Measurements from ENCODE around the gene COPS9.

COPS9 gene

DNA sequence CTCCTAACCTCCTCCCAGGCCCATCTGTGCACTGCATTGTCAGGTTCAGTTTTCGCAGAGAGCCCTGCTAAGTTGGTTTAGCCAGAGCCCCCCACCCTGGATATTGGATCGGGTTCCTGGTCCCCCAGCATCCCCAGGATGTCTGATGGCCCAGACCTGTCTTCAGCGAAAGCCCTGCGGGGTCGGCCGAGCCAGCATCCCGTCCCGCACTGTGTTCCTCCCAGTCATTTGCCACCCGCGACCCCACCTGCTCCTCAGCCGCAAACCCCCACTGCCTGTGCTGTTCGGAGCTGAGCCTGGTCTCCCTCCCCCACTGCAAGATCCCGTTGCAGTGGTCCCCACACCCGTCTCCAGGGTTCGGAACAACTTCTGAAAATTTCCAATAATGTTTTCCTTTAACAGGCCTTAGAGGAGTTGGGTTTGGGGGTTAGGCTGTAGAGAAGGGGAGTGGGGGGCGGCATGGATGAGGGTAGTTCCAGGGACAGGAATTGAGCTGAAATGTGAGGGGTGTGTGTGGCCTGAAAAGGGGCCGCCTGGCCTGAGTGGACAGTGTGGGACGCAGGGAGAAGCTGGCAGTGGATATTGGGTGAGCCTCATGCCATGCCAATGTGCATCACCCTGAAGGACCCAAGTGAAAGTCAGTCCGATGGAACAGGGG is 1.6 kb upstream of the COPS9 start:
- DNase-seq (ENCODE audit: insufficient read length, low spot score) (no peak), FAIRE-seq (no peak)

DNA sequence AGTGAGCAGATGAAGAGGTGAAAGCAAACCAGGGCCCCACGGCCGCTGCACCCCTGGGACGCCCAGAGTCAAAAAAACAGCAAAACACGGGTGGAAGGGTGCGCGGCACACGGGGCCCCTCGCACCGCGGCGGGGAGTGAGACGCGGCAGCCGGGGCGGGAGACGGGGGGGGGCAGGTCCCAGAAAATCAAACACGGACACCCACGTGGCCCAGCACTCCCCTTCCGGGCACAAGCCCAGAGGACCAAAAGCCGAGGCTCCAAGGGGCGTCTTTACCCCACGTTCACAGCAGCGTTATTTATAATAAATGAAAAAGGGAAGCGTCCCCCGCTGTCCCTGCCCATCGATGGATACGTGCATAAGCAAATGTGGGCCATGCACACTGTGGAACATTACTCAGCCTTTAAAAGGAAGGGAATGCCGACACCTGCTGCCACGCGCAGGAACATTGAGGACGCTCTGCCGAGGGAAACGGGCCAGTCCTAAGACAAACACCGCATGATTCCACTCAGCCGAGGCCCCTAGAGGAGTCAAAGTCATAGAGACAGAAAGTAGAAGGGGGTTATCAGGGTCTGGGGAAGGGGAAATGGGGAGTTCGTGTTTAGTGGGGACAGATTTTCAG is 677 bp upstream of the COPS9 start:
- no peak for FAIRE-seq
- DNase-seq (ENCODE audit: insufficient read length, low spot score): no peak

DNA sequence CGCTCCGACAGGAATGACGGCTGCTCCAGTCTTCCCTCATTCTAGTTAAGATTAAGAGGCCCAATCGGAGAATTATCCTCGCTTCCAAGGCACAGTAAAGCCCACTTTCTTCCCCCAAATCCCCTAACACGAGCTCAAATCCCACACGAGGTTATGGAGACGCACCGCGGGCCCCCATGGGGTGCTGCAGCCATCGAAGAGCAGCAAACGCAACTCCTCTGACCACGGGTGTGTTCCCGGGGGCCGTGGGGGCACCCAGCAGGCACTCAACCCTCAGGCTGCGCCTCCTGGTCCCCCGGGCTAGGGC is 446 bp downstream of the COPS9 start:
- DNase-seq (ENCODE audit: insufficient read length, low spot score) (no peak), FAIRE-seq (no peak)

DNA sequence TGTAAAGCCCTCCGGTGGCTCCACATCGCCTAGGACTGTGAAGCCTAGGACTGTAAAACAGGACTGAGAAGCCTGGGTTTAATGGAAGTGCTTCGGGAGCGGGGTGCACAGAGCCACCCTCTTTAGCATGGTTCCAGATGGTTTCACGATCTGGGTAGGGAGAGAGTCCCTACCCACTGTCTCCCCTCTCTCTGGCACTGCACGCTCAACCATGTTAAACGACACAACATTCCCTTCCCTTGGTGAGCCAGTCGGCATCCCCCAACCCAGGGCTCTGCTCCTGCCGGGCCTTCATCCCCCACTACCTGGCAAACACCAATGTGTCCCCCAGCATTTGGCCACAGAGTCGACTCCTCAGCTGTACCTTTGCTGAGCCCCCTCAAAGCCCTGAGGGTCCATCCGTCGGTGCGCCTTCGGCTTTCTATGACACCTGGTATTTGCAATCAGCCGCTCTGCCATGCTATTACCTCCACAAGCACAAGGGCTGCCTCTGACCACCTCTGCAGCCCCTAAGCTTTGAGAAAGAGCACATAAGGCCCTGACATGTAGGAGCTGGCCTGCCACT is 1.1 kb downstream of the COPS9 start:
- DNase-seq (ENCODE audit: insufficient read length, low spot score) (no peak), FAIRE-seq (no peak)

DNA sequence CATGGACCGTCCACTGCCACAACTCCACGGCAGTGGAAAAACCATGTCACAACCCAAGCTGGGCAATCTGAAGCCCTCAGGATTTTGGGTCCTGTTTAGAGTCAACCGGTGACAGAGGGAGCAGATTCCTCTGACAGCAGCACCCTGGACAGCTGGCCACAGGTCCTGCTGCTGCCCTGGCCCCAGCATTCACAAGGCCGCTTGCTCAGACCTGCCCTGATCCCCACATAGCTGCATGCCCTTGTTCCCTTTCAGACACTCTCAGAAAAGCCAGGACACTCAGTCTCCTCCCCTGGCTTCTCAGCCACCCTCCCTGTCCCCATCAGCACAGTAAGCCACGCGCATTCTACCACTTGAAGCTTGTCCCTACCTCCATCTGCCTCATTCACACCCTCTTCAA is 1.6 kb downstream of the COPS9 start:
- FAIRE-seq: no peak

DNA sequence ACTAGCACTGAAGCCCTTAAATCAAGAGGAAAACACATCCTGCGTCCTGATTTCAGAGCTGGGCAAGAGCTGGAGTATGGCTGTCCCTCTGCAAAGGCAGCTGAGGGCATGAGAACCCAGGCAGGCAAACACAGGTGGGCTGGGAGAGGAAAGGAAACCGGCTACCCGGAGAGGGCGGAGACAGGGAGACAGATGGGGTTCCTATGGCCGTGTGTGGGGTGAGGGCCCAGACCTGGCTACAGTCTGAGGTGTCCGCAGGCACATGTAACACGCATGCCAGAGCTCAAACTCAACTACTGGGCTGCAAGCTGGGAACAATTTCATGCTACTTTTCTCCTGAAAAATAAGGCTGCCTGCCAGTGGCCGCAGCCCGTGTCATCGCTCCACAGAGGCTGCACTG is 2.7 kb downstream of the COPS9 start:
- no peak for FAIRE-seq

More for the DNA sequence above, 1.6 kb downstream of the COPS9 start:
- no peak for DNase-seq (ENCODE audit: insufficient read length, low spot score)

DNA sequence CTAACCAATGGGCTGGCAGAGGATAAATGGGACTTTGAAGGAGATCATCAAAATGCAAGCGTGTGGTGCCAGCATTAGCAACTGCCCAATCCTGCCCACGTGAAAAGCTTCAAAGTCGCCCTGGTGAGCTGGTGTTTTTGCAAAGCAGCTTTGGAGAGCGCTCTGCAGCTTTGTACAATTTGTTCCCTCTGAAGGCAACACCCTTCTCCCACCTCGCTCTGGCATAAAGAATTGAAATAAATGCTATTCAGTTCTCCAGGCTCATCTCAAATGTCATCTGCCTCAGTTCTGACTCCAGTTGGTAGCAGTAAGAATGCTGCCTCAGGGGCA is 3.5 kb downstream of the COPS9 start:
- FAIRE-seq: no peak
- no peak for DNase-seq (ENCODE audit: insufficient read length, low spot score)

More for the DNA sequence above, 2.7 kb downstream of the COPS9 start:
- DNase-seq (ENCODE audit: insufficient read length, low spot score): no peak

DNA sequence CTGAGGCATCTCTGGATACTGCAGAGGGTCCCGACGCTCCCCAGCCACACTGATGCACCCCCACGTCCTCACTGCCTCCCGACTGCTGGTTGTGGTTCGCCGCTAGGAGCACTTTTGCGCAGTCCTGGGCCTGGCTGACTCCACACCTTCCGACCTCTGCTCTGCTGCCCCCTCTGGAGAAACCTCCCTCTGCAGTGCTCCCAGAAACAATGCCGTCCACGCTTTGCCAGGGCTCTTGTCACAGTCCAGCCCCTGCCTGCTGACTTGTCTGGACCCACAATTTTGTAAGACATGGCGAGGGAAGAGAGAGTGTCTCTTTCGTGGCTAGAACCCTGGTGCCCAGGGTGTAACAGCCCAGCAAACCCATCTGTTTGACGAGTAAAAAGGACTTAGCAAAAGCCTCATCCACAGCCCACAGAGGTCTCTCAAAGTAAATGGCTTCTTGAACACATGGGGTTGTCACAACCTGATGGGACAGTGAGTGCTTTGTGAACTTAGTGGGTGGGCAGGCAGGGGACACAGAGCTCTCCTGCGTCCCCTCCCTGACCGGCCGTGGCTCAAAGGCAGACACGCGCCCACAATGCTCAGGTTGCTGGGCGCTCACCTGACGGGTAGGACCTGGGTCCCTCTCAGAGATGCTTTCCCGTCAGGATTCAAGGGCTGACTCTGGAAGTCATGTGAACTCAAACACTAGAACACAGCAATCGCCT is 4.0 kb downstream of the COPS9 start:
- DNase-seq (ENCODE audit: insufficient read length, low spot score): no peak
- FAIRE-seq: no peak

DNA sequence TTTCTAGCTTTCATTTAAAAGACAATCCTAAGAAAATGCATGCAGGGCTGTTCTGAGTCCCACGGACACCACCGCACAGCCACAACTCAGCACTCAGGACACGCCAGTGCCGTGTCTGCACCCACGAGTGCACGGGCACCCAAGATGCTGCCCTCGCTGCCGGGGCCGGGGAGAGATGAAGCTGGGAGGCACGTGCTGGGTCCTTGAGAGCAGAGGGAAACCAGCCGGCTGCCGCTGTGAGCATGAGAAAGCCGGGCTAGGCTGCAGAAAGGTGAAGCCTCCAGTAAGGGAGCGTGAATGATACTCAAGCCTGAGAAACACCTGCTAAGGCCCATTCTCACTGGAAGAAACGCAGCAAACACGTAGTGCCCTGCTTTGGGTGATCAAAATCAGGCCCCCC is 4.8 kb downstream of the COPS9 start:
- FAIRE-seq (no peak), DNase-seq (ENCODE audit: insufficient read length, low spot score) (no peak)

DNA sequence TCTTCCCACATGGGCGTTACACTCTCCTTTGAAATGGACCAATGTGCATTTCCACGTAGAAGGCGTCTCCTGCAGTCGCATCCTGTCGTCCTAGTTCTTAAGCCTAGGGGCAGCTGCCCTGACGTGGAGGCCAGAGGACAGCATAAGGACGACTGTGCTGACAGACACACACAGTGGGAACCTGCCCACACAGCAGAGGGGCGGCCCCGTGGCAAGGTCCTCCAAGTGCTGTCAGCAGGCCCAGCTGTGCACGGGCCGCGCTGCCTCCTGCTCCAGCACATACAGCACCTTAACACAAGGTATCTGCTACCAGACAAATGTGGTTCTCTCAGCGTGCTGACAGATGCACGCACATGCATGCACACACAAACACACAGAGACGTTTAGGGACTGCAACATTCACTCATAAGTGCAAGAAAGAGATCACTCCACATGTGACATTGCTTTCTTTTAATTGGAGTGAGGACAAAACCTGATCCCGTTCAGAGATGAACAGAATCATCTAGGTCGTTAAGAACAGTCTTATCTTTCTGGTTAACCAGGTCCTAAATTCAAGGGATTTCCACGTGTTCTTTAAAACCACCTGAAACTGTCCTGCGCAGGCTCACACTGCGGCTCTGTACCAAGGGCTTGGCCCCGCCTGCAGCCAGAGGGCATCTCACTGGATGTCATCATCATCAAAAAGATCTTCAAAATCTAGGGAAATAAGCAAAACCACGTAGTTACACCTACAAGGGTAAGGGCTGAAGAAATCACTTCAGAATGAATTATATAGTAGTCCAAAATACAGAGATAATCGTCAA is 5.5 kb downstream of the COPS9 start:
- no peak for DNase-seq (ENCODE audit: insufficient read length, low spot score)
- no peak for FAIRE-seq

DNA sequence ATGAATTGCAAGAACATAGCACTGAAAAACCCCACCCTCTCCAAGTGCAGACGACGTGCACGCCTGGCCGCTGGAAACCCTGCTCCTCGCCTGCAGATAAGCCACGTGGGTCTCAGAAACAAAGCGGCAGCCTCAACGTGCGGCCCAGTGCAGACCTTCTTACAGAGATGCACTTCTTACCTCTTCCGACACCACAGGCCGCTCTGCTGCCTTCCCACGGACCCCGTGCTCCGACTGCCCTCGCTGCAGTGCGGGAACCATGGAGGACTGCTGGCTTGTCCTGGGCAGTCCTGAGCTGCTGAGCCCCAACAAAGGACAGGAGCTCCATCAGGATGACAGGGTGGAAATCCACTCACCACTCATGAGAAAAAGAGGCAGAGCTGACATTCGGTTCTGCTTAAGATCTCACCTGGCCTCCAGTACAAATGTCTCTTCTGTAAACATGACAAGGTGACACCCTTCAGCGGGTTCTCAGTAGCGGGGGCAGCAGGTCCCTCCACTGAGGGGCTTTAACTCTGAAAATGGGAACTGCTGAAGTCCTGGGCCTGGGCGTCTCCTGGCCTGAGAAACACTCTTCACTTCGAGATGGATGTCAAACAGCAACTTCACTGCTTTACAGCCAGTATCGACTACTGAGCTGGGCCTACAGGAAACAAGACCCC is 6.2 kb downstream of the COPS9 start:
- FAIRE-seq: no peak
- no peak for DNase-seq (ENCODE audit: insufficient read length, low spot score)

DNA sequence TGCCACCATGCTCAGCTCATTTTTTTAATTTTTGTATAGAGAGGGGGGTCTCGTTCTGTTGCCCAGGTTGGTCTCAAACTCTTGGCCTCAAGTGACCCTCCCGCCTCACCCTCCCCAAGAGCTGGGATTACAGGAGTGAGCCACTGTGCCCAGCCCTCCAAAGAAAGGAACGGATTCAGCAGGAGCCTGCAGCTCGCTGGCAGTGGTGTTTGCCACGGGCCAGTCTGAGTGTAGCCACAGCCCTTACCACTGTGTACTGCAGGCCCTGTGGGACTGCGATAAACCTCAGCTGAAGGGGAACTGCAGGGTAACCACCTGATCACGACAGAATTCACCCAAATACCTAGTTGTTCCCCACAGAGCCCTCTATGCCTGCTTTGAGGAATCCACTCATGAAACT is 6.8 kb downstream of the COPS9 start:
- no peak for DNase-seq (ENCODE audit: insufficient read length, low spot score)

DNA sequence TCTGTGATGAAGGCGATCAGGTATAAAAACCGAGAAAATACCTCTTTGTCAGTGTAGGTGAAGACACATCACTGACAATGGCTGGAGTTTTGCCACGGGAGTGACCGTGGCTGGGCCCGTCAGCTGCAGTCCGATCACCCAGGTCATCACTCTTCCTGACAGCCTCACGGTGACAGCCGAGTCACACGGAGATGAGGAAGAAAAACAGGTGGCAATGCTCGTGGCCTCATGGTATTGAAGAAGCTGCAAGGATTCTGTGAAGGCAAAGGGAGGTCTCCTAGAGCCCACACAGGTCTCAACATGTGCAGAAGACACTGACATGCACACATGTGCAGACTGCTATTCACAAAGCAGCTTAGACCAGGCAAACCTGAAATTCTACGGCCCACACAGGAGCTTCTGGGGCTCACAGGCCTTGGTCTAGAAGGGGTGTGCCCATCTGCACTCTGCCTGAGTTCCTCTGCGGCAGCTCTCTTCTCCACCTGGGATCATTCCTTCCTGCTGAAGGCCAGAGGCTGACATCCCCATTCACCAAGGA is 7.4 kb downstream of the COPS9 start:
- DNase-seq (ENCODE audit: insufficient read length, low spot score) (no peak), FAIRE-seq (no peak)

More for the DNA sequence above, 6.8 kb downstream of the COPS9 start:
- FAIRE-seq: no peak

DNA sequence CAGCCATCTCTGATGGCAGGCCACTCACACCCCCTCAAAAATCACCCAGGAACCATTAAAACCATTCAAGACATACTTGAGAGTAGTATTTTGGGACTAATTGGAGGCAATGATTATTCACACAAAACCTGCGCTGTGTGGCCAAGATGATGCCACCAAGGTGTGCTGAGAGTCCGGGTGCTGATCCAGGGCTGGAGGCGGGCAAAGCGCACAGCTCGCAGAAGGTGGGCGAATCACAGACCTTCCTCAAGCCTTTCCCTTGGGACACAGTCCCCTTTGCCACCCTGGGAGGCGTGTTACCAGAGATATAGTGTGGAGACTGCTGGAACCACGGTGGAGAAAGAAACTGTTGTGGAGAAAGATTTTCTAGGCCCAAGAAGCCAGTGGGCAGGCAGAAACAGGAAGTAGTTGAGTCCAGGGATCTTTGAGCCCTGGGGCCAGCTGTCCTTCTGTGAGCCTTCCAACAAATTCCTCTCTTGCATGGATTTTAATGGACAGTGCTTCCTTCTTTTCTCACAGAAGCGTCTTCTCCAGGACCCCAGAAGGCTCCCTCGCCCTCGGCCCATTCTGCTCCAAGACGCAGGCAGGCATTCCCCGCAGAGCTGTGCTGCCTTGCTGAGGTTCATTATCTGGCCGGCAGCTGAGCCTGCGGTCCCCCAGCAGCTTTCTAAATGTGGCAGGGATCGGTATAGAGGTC is 8.0 kb downstream of the COPS9 start:
- FAIRE-seq: no peak
- no peak for DNase-seq (ENCODE audit: insufficient read length, low spot score)

DNA sequence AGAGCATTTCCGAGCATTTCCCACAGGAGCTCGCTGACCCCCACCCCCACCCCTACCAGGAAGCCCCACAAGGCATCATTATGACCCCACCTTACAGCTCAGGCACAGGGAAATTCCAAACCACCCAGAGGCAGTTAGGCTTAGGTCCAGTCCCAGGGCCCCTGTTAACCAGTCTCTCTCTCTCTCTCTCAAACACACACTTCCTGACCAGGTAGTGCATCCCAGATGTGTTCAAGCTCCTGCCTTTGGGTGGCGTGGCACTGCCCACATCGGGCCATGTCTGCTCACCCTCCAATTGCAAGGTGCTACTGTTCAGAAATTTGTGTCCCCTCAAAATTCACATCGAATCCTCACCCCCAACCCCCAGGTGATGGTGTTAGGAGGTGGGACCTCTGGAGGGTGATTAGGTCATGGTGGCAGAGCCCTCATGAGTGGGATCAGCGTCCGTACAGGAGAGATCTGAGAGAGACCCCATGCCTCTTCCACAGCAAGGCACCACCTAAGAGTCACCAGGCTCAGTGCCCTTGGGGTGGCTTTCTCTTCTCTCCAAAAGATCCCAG is 8.8 kb downstream of the COPS9 start:
- DNase-seq (ENCODE audit: insufficient read length, low spot score) (no peak), FAIRE-seq (no peak)

DNA sequence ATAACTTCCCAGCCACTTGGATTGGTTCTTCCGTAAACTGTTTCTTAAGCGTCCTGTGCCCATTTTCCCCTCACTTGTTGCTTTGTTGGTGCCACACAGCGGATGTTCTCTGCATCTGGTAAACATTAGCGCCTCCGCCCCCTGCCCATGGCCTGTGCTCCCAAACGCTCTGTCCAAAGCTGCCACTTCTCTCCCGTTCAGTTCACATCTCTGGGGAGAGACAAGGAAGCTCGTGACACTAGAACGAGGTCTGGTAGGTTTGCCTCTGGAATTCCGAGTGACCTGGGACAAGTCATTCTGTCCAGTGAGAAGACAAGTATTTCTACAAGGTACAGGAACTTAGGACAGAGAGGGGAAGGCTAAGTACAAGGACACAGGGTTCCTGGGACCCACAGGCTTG is 9.4 kb downstream of the COPS9 start:
- no peak for FAIRE-seq
- no peak for DNase-seq (ENCODE audit: insufficient read length, low spot score)

DNA sequence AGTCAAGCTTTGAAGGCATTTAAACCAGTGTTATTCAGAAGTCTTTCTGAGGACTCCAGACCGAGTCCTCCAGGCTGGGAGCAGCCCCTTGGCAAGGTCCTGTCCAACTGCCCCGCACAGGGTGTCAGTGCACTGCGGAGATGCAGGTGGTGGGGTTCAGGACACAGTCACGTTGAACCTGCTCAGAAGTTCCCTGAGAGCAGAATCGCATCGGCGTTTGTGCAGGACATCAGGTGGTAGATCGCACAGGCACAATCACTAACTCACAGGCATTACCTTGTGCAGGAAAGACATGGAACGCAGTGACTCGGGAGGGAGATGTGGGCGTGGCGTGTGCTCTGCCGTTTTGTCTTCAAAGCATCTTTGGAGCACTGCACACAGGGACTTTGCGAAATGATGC is 10.4 kb downstream of the COPS9 start:
- no peak for FAIRE-seq
- DNase-seq (ENCODE audit: insufficient read length, low spot score): no peak

DNA sequence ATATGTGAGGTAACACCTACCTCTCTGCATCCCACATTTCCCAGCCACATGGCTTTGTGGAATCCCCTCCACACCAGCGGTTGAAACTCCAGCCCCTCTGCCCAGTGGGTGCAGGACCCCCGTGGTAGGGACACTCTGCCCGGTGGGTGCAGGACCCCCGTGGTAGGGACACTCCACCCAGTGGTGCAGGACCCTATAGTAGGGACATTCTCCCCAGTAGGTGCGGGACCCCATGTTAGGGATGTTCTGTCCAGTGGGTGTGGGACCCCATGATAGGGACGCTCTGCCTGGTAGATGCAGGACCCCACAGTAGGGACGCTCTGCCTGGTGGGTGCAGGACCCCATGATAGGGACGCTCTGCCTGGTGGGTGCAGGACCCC is 11.5 kb downstream of the COPS9 start:
- FAIRE-seq: no peak
- DNase-seq (ENCODE audit: insufficient read length, low spot score): no peak

DNA sequence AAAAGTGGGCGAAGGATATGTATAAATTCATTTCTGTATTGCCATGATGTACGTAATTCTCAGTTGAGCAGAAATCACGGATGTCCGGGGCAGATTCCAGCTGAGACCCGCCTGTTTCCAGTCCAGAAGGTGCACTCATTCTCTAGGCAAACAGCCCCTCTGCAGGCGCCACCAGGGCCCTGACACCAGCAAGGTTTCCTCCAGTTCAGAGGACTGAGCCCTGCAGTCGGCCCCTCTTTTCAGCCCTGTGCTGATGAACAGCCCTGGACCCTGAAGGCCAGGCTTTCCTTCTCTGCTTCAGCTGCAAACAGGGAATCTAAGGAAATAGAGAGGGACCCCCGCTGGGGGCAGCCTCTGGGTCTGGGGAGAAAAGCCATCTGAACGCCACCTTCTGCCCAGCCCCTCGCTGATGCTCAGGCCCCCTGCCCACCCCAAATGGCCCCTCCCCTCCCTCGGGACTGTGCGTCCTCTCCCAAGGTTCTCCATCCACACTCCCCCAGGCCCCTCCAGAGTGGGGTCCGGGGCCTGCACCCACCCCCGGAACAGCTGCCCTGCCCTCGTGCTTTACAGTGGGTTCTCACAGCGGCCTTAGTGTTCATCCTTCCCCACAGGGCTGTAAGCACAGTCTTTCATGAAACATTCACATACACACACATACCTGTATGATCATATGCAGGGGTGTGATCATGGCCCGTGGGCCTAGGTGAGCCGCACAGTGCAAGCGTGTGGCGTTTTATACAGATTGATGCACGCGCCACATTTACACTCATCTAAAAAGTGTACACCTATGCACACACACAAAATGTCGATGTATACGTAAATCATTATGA is 12.1 kb downstream of the COPS9 start:
- no peak for FAIRE-seq

More for the DNA sequence above, 12.1 kb downstream of the COPS9 start:
- DNase-seq (ENCODE audit: insufficient read length, low spot score): no peak

Data from HTR-8/SVneo (cell line).